Measurements from ENCODE around the gene EHD2.

The EHD2 gene

GRCh38 chr19:47704656-47705055, 8.6 kb upstream of the EHD2 start:
- no peaks in the 10 kb centered on the region for H3K79me2 ChIP-seq (ENCODE audit: insufficient read depth, low read length)
- no peak for TF ChIP-seq EZH2phosphoT487 (conservative IDR thresholded peaks at IDR 0.05; ENCODE audit: low read length)
- no peak for TF ChIP-seq CTCF (IDR thresholded peaks at IDR 0.05; ENCODE audit: insufficient read depth, low read length, poor library complexity, severe bottlenecking)
- H3K36me3 ChIP-seq (ENCODE audit: low read length) = no peaks in the 10 kb centered on the region
- H3K9me3 ChIP-seq (ENCODE audit: insufficient read depth, low read length) = no peaks in the 10 kb centered on the region
- H4K20me1 ChIP-seq (ENCODE audit: low read depth, low read length) = no peaks in the 10 kb centered on the region
- no peak overlapping the region for H3K9ac ChIP-seq (ENCODE audit: low read length)
- no peak overlapping the region for H3K27ac ChIP-seq (ENCODE audit: low read depth, low read length)
- no peak overlapping the region for H2AFZ ChIP-seq (ENCODE audit: low read depth, low read length, severe bottlenecking)
- H3K27me3 ChIP-seq (ENCODE audit: low read length) = no peaks in the 10 kb centered on the region
- no peaks in the 10 kb centered on the region for H3F3A ChIP-seq (ENCODE audit: insufficient read depth)
- no peaks in the 10 kb centered on the region for H3K9me2 ChIP-seq (replicated peaks; ENCODE audit: insufficient read depth, low read length)
- no peak overlapping the region for H3K4me3 ChIP-seq (ENCODE audit: insufficient read depth, low read length, poor library complexity, severe bottlenecking)
- no peak overlapping the region for H3K4me2 ChIP-seq (ENCODE audit: low read depth, low read length, poor library complexity, severe bottlenecking)

- TF ChIP-seq EZH2phosphoT487 (conservative IDR thresholded peaks at IDR 0.05; ENCODE audit: low read length) (no peak), CTCF (IDR thresholded peaks at IDR 0.05; ENCODE audit: insufficient read depth, low read length, poor library complexity, severe bottlenecking) (peak; percentile 70)
- no peak overlapping the region for H3K4me2 ChIP-seq (ENCODE audit: low read depth, low read length, poor library complexity, severe bottlenecking)
- H2AFZ ChIP-seq (ENCODE audit: low read depth, low read length, severe bottlenecking) = no peak overlapping the region
Observed at GRCh38 chr19:47707135-47707925, 5.9 kb upstream of the EHD2 start.

GRCh38 chr19:47711652-47712242, 1.5 kb upstream of the EHD2 start:
- no peaks in the 10 kb centered on the region for H3F3A ChIP-seq (ENCODE audit: insufficient read depth)
- H3K9me2 ChIP-seq (replicated peaks; ENCODE audit: insufficient read depth, low read length) = no peaks in the 10 kb centered on the region
- H3K27ac ChIP-seq (ENCODE audit: low read depth, low read length) = no peak overlapping the region
- H3K27me3 ChIP-seq (ENCODE audit: low read length) = no peaks in the 10 kb centered on the region
- no peak for TF ChIP-seq CTCF (IDR thresholded peaks at IDR 0.05; ENCODE audit: insufficient read depth, low read length, poor library complexity, severe bottlenecking)
- no peak for TF ChIP-seq EZH2phosphoT487 (conservative IDR thresholded peaks at IDR 0.05; ENCODE audit: low read length)
- no peaks in the 10 kb centered on the region for H4K20me1 ChIP-seq (ENCODE audit: low read depth, low read length)
- H3K36me3 ChIP-seq (ENCODE audit: low read length) = no peaks in the 10 kb centered on the region
- H3K79me2 ChIP-seq (ENCODE audit: insufficient read depth, low read length) = no peaks in the 10 kb centered on the region
- no peak overlapping the region for H3K9ac ChIP-seq (ENCODE audit: low read length)
- H3K4me2 ChIP-seq (ENCODE audit: low read depth, low read length, poor library complexity, severe bottlenecking) = no peak overlapping the region
- no peak overlapping the region for H3K4me3 ChIP-seq (ENCODE audit: insufficient read depth, low read length, poor library complexity, severe bottlenecking)
- no peak overlapping the region for H2AFZ ChIP-seq (ENCODE audit: low read depth, low read length, severe bottlenecking)
- no peaks in the 10 kb centered on the region for H3K9me3 ChIP-seq (ENCODE audit: insufficient read depth, low read length)

More at GRCh38 chr19:47707135-47707925, 5.9 kb upstream of the EHD2 start:
- Histone ChIP-seq H3K9me2 (replicated peaks; ENCODE audit: insufficient read depth, low read length) (no peaks in the 10 kb centered on the region), H4K20me1 (ENCODE audit: low read depth, low read length) (no peaks in the 10 kb centered on the region), H3K27ac (ENCODE audit: low read depth, low read length) (no peak overlapping the region), H3K4me3 (ENCODE audit: insufficient read depth, low read length, poor library complexity, severe bottlenecking) (no peak overlapping the region), H3K27me3 (ENCODE audit: low read length) (no peaks in the 10 kb centered on the region), H3K9ac (ENCODE audit: low read length) (no peak overlapping the region), H3F3A (ENCODE audit: insufficient read depth) (no peaks in the 10 kb centered on the region), H3K9me3 (ENCODE audit: insufficient read depth, low read length) (no peaks in the 10 kb centered on the region), H3K79me2 (ENCODE audit: insufficient read depth, low read length) (no peaks in the 10 kb centered on the region), H3K36me3 (ENCODE audit: low read length) (no peaks in the 10 kb centered on the region)

Measured in SU-DHL-6 (cell line).